ENCODE measurements around the gene DHPS.

DHPS gene

DNA sequence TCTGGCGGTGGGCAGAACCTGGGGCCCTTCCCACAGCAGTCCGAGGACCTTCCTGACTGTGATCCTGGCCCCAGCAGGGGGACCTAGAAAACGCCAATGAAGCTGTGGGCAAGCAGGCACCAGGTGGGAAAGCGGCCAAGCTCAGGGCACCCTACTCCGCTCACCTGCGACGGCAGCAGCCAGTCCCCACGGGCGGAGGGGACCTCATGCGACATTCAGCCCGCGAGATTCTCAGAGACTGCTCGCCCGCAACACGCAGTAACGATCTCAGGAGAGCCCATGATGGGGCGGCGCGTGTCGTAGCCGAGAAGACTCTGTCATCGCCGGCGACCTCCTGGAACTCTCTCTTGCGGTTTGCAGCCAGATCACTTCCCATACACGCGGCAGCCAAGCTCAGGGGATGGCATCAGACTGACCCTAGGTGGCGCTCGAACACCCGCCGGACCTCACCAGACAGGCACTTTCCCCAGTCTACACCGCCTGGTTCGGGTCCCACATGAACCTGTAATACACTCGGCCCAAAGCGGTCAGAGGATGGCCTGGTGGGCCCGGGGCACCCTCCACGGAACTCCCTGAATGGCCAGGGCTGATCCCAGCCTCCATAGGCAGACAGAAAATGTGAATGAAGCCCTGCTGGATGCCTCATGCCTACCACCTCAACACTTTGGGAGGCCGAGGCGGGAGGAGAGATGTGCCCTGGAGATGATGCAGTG is 41.6 kb downstream of the DHPS start:
- DNase-seq (ENCODE audit: extremely low read depth, low read depth), result peak; percentile 28

DNA sequence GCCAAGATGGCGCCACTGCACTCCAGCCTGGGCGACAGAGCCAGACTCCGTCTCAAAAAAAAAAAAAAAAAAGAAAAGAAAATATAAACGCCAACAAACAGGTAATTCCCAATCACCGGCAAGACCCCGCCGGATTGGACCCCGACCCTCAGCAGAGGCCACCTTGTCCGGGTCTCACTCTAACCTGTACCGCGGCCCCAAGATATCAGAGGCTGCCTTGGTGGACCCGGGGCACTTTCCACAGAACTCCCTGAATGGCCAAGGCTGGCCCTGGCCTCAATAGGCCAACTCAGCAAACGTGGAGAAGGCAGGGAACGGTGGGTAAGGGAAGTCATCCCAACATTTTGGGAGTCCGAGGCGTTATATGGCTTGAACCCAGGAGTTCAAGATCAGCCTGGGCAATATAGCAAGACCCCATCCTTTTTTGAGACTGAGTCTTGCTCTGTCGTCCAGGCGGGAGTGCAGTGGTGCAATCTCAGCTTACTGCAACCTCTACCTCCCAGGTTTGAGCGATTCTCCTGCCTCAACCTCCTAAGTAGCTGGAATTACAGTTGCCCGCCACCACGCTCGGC is 43.0 kb downstream of the DHPS start:
- TF ChIP-seq, protein P1, sequence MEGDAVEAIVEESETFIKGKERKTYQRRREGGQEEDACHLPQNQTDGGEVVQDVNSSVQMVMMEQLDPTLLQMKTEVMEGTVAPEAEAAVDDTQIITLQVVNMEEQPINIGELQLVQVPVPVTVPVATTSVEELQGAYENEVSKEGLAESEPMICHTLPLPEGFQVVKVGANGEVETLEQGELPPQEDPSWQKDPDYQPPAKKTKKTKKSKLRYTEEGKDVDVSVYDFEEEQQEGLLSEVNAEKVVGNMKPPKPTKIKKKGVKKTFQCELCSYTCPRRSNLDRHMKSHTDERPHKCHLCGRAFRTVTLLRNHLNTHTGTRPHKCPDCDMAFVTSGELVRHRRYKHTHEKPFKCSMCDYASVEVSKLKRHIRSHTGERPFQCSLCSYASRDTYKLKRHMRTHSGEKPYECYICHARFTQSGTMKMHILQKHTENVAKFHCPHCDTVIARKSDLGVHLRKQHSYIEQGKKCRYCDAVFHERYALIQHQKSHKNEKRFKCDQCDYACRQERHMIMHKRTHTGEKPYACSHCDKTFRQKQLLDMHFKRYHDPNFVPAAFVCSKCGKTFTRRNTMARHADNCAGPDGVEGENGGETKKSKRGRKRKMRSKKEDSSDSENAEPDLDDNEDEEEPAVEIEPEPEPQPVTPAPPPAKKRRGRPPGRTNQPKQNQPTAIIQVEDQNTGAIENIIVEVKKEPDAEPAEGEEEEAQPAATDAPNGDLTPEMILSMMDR (IDR thresholded peaks at IDR 0.05; ENCODE audit: low read depth, low read length), result no peak
- DNase-seq (ENCODE audit: extremely low read depth, low read depth), result no peak

More for the DNA sequence above, 41.6 kb downstream of the DHPS start:
- TF ChIP-seq, protein P1 (IDR thresholded peaks at IDR 0.05; ENCODE audit: low read depth, low read length), result peak; percentile 87

DNA sequence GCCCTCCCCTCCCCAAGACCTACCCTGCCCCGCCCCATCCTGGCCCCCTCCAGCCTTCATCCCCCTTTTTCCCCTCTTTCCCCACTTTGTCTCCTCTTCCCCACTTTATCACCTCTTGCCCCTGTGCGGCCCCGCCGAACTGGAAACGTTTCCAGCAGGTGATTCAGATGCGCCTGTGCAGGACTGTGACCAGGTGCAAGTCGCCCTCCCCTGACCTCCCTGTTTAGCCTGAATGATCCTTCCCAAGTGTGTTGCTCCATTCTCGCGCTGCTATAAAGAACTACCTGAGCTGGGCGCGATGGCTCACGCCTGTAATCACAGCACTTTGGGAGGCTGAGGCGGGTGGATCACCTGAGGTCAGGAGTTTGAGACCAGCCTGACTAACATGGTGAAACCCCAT is 45.0 kb downstream of the DHPS start:
- TF ChIP-seq, protein P1 (IDR thresholded peaks at IDR 0.05; ENCODE audit: low read depth, low read length), result no peak
- DNase-seq (ENCODE audit: extremely low read depth, low read depth), result no peak

DNA sequence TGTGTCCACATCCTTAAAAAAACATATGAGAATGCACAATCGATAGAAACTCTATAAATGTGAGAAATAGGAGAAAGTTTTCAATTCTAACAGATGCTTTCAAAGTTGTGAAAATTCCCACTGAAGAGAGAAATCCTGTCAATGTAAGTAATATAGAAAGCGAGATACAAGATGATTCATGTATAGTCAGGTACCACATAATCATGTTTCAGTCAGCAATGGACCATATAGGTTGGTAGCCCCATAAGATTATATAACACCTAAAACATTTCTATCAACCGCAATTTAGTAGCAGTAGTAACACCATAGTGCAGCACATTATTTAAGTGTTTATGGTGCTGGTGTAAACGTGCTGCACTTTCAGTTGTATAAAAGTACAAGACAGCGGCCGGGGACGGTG is 52.5 kb downstream of the DHPS start:
- TF ChIP-seq, protein P1 (IDR thresholded peaks at IDR 0.05; ENCODE audit: low read depth, low read length), result no peak

DNA sequence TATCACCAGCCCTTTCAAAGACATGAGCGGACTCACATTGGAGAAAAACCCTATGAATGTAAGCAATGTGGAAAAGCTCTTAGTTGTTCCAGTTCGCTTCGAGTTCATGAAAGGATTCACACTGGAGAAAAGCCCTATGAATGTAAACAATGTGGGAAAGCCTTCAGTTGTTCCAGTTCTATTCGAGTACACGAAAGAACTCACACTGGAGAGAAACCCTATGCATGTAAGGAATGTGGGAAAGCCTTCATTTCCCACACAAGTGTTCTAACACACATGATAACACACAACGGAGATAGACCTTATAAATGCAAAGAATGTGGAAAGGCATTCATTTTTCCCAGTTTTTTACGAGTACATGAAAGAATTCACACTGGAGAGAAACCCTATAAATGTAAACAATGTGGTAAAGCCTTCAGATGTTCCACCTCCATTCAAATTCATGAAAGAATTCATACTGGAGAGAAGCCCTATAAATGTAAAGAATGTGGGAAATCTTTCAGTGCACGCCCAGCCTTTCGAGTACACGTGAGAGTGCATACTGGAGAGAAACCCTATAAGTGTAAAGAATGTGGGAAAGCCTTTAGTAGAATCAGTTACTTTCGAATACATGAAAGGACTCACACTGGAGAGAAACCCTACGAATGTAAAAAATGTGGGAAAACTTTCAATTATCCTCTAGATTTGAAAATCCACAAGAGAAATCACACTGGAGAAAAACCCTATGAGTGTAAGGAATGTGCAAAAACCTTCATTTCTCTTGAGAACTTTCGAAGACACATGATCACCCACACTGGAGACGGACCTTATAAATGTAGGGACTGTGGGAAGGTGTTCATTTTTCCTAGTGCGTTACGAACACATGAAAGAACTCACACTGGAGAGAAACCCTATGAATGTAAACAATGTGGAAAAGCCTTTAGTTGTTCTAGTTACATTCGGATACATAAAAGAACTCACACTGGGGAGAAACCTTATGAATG is 53.3 kb downstream of the DHPS start:
- TF ChIP-seq, protein P1 (IDR thresholded peaks at IDR 0.05; ENCODE audit: low read depth, low read length), result no peak
- DNase-seq (ENCODE audit: extremely low read depth, low read depth), result no peak

More for the DNA sequence above, 52.5 kb downstream of the DHPS start:
- no peak for DNase-seq (ENCODE audit: extremely low read depth, low read depth)

DNA sequence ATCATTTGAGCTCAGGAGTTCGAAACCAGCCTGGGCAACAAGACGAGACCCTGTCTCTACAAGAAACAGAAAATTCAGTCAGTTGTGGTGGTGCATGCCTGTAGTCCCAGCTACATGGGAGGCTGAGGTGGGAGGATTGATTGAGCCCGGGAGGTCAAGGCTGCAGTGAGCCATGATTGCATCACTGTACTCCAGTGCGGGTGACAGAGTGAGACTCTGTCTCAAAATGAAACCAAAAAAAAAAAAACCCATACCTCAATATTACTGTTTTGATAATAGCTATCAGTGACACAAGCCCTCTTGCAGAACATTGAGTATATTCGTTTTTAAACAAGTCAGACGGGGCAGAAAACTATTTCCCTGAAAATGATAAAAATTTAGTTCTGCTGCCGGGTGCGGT is 54.7 kb downstream of the DHPS start:
- no peak for DNase-seq (ENCODE audit: extremely low read depth, low read depth)
- TF ChIP-seq, protein P1 (IDR thresholded peaks at IDR 0.05; ENCODE audit: low read depth, low read length), result no peak

Data from AG09319 (cell line).